Muscle layer of colon (tissue), 2 donors: ENCODE measurements around the gene IGLL5.

ENCODE experiments used
- H3K27ac ChIP-seq: one replicate; pipeline ENCODE4 v1.7.0; 2013; ENCODE audit warnings: low read depth, mild to moderate bottlenecking, low read length, moderate library complexity
- H3K27me3 ChIP-seq, 2 donors: one replicate each; pipeline ENCODE4 v1.7.0; 2013; ENCODE audit warnings: low read length in 2 of 2, mild to moderate bottlenecking in 2 of 2; ENCODE audit not compliant: insufficient read depth in 2 of 2, control insufficient read depth in 1 of 2
- H3K36me3 ChIP-seq: one replicate; pipeline ENCODE4 v1.7.0; 2013; ENCODE audit warnings: mild to moderate bottlenecking, low read length; ENCODE audit not compliant: insufficient read depth
- H3K4me1 ChIP-seq: one replicate; pipeline ENCODE4 v1.7.0; 2013; ENCODE audit warnings: mild to moderate bottlenecking, low read length; ENCODE audit not compliant: insufficient read depth
- H3K4me3 ChIP-seq, 2 donors: one replicate each; pipeline ENCODE4 v1.7.0; 2013; ENCODE audit warnings: low read length in 2 of 2, low read depth in 1 of 2, mild to moderate bottlenecking in 1 of 2, moderate library complexity in 1 of 2
- H3K9ac ChIP-seq: one replicate; pipeline ENCODE4 v1.7.0; 2013; ENCODE audit warnings: low read length
- H3K9me3 ChIP-seq: one replicate; pipeline ENCODE4 v1.7.0; 2013; ENCODE audit warnings: mild to moderate bottlenecking, low read length
- donor health status: abdominal sarcoma.
- donor health status: Adenocarcinoma of cecum.

Gene IGLL5

DNA sequence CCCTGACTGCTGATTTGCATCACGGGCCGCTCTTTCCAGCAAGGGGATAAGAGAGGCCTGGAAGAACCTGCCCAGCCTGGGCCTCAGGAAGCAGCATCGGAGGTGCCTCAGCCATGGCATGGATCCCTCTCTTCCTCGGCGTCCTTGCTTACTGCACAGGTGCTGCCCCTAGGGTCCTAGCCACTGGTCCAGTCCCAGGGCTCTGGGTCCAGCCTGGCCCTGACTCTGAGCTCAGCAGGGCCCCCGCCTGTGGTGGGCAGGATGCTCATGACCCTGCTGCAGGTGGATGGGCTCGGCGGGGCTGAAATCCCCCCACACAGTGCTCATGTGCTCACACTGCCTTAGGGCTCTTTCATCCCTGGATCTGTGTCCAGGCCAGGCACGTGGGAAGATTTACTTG is 7.0 kb upstream of the IGLL5 start:
- Histone ChIP-seq H3K4me1 (no peaks in the 10 kb centered on the region), H3K9me3 (no peaks in the 10 kb centered on the region), H3K36me3 (no peaks in the 10 kb centered on the region), H3K27ac (no peak overlapping the region), H3K27me3 (peaks cover 0 to 5% of the 10 kb centered on the region in 2 donors), H3K4me3 (no peak overlapping the region), H3K9ac (no peak overlapping the region)

DNA sequence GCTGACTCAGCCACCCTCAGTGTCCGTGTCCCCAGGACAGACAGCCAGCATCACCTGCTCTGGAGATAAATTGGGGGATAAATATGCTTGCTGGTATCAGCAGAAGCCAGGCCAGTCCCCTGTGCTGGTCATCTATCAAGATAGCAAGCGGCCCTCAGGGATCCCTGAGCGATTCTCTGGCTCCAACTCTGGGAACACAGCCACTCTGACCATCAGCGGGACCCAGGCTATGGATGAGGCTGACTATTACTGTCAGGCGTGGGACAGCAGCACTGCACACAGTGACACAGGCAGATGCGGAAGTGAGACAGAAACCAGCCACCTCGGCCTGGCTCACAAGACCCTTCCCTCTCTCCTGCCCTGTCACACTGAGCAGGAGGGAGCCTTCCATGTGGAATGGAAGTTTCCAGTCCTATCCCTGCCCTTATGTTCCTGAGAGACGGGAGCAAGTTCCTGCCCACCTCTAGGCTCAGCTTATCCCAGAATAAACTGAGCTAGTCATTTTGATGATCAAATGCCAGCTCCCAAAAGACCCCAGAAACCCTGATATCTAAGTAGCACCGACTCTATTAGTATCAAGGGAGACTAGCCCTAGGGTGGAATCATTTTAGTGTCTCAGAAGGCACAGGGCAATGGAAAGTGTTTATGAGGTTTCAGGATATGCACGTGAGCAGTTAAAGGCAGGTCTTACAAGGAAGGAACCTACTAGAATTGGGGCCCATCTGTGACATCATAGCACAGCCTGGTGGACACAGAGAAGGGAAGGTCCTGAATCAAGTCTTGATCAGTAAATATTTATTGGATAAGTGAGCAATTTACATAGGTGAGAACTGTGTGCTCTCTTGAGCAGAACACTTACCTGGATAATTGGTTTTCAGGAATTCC is 6.3 kb upstream of the IGLL5 start:
- Histone ChIP-seq H3K4me1 (no peaks in the 10 kb centered on the region), H3K27me3 (peaks cover 0 to 5% of the 10 kb centered on the region in 2 donors), H3K27ac (no peak overlapping the region), H3K36me3 (no peaks in the 10 kb centered on the region), H3K9ac (no peak overlapping the region), H3K4me3 (no peak overlapping the region), H3K9me3 (no peaks in the 10 kb centered on the region)

DNA sequence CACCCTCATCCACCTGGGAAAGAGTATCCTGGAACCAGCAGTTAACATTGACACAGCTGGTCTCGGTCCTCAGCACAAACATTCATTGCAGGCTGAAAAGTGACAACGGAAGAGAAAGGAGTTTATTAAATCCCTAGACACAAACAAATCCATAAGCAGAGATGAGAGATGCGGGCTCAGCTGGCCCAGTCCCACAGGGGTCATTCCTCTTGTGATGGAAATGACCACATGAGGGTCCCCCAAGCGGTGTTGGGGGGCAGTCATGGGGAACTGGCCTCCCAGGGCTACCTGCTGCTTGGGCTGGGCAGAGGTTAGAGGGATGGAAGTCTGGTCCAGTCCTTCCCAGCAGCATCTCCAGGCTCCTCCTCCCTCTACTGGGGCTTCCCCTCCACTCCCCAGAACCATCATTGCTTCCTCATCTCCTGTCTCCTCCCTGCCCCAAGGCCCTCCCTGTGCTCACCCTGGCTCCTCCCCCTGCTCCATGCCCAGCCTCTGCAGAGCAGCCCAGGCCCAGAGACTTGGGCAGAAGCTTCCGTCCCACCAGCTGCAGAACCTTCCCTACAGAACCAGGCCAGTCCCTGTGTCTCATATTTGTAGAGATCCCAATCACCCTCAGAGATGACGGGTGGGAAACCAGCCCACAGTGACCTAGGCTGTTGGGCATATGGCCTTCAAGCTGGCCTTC is 5.4 kb upstream of the IGLL5 start:
- no peak overlapping the region for H3K9ac ChIP-seq
- H3K27ac ChIP-seq: no peak overlapping the region
- no peak overlapping the region for H3K4me3 ChIP-seq
- peaks cover 0 to 5% of the 10 kb centered on the region in 2 donors for H3K27me3 ChIP-seq
- no peaks in the 10 kb centered on the region for H3K36me3 ChIP-seq
- H3K4me1 ChIP-seq: no peaks in the 10 kb centered on the region
- no peaks in the 10 kb centered on the region for H3K9me3 ChIP-seq

DNA sequence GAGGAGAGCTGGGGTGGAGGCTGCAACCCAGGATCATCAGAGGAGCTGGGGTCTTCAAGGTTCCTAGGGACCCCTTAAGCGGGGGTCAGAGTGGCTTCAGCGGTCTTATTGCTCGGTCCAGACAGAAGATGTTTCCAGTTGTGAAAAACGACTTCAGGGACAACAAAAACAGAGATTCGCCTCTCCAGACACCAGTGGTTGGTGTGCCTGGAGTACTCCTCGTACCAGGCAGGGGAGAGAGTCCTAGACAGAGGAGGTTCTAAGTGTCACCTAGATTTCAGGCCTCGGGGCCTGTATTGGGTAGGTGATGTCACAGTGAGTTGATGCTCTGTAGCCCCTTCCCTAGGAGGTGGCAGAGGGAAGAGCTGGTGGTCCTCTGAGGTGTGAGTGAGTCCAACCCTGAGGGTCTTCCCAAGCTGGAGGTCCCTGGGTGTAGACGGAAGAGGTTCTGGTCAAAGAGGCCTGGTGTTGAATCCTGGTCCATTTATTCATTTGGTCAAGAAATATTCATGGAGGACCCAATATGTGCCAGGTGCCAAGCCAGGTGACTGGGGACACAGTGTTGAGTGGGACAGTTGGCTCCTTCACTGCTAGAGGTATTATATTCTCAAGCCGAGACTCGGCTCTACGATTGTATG is 4.4 kb upstream of the IGLL5 start:
- no peaks in the 10 kb centered on the region for H3K36me3 ChIP-seq
- no peaks in the 10 kb centered on the region for H3K9me3 ChIP-seq
- H3K9ac ChIP-seq: no peak overlapping the region
- H3K4me1 ChIP-seq: no peaks in the 10 kb centered on the region
- no peak overlapping the region for H3K4me3 ChIP-seq
- H3K27me3 ChIP-seq: peaks cover 0 to 7% of the 10 kb centered on the region in 2 donors
- H3K27ac ChIP-seq: no peak overlapping the region

DNA sequence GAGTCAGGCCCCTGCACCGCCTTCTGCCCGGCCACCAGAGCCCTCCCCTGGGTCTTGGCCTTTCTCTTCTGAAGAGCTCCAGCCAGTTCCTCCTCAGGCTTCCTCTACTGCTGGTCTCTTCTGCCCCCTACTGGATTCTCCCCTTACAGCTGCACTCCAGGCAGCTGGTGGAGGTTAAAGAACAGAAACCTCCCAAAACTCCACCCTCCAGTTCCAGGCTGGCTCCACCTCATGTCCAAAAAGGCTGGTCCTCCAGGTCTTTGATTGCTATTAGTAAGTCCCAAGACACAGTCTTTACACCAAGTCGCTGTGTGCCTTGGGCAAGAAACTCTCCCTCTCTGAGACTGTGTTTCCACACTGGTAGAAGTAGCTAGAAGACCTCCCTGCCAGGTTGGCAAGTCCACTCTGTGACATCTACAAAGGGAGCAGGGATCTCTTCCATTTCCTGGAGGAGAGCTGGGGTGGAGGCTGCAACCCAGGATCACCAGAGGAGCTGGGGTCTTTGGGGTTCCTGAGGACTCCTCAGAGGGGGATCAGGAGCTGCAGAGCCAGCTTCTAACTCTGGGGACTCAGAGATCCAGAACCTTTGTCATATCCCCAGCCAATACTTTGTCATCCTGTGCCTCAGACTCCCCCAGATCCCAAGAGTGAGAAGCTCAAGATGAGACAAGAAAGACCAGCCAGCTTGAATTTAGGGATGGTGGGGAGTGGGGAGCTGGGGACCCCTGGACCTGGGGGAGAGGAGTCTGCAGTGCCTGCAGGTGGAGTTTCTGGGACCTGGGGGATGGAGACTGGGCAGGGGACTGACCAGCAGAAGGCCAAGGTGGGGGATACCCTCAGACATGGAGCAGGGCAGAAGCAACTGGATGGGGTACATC is 3.4 kb upstream of the IGLL5 start:
- no peaks in the 10 kb centered on the region for H3K9me3 ChIP-seq
- H3K4me3 ChIP-seq: no peak overlapping the region
- H3K9ac ChIP-seq: no peak overlapping the region
- H3K4me1 ChIP-seq: no peaks in the 10 kb centered on the region
- no peaks in the 10 kb centered on the region for H3K36me3 ChIP-seq
- peaks cover 0 to 7% of the 10 kb centered on the region in 2 donors for H3K27me3 ChIP-seq
- no peak overlapping the region for H3K27ac ChIP-seq

DNA sequence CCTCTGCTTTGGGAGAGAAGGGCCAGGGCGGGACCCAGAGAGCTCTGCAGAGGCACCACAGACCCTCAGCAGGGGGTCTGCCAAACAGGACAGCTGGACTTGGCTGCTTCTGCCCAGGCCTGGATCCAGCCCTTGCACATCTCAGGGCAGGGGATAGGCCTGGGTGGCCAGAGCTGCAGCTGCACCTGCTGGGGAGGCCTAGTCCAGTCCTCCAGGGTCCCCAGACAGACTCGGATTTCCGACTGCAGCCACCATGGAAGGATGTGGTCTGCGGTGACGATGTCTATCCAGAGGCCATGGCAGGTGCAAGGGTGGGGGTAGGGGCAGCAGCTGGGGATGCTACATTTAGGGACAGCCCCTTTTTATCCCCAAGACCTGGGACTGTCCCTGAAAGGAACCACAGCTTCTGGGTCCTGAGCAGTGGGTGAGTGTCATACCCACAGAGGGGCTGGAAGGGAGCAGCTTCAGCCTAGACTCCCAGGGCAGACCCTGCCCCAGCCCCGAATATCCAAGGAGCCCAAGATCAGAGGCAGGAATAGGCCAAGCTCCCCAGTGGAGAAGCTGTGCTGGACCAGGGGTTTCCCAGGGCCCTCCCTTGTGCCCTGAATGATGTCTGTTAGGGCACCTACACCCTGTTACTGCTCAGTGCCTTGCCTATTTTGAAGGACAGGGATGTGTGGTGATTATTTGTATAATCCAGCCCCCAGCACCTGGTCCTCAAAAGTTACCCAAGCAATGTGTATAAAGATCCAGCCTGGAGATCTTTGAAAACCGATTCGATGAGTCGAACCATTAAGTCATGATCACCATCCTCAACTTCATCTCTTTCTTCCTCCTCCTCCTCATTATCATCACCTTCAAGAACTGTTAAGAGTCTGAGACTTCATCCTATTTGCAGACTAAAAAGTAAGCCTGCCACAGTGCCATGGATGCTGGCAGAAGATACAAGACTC is 2.5 kb upstream of the IGLL5 start:
- no peak overlapping the region for H3K9ac ChIP-seq
- H3K9me3 ChIP-seq: no peaks in the 10 kb centered on the region
- H3K36me3 ChIP-seq: no peaks in the 10 kb centered on the region
- H3K4me1 ChIP-seq: no peaks in the 10 kb centered on the region
- no peak overlapping the region for H3K27ac ChIP-seq
- no peak overlapping the region for H3K4me3 ChIP-seq
- H3K27me3 ChIP-seq: peaks cover 0 to 7% of the 10 kb centered on the region in 2 donors

DNA sequence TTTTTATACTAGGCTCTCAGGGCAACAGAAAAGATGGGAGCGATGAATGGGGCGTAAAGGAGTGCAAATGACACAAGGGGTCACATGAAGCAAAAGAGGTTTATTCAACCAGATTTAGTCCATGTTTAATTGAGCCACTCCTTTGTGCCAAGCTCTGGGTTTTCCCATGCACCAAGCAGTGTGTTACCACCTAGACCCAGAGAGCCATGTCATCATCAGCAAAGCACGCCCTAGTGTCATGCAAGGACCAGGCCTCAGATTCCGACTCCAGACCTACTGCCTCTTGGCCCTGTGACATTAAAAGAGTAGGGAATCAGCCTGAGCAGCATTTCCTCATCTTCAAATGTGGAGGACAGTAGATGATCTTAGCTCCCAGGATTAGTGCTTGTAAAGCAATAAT is 1.1 kb upstream of the IGLL5 start:
- no peak overlapping the region for H3K4me3 ChIP-seq
- no peaks in the 10 kb centered on the region for H3K9me3 ChIP-seq
- H3K4me1 ChIP-seq: no peaks in the 10 kb centered on the region
- no peak overlapping the region for H3K9ac ChIP-seq
- H3K36me3 ChIP-seq: no peaks in the 10 kb centered on the region
- H3K27me3 ChIP-seq: peaks cover 0 to 7% of the 10 kb centered on the region in 2 donors
- H3K27ac ChIP-seq: no peak overlapping the region

DNA sequence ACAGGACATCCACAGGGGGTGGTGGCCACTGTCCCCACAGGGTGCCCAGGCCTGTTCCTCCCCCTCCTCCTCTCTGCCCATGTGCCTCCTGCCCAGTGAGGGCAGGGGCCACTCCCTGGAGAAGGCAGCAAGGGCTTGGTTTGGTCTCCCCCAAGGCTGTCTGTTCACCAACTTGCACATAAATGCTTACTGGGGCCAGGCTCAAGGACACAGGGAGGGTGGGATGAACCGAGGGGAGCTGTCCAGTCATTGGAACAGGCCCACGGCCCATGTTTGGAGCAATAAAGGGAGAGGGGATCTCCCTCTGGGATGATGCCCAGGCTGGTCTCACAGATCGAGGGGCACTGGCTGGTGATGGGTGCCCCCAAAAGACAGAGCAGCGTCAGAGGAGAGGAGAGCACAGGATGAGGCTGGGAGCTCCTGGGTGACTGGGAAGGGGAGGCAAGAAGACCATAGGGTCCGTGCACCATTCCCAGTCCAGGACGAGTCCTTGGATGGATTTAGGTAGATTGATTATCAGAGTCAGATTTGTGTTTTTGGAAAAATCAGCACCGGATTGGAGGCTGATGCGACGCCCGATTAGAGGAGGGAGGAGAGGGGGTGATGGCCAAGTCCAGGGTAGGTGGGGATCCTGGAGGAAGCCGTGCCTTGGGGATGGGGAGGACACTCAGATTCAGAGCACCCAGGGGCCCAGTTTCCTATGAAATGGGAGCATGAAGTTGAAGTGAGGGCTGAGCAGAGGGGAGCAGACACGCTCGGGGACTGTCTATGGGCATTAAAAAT is 1.1 kb downstream of the IGLL5 start:
- H3K9ac ChIP-seq: no peak overlapping the region
- H3K4me1 ChIP-seq: no peaks in the 10 kb centered on the region
- H3K27me3 ChIP-seq: peaks cover 0 to 7% of the 10 kb centered on the region in 2 donors
- H3K4me3 ChIP-seq: no peak overlapping the region
- no peak overlapping the region for H3K27ac ChIP-seq
- H3K36me3 ChIP-seq: no peaks in the 10 kb centered on the region
- H3K9me3 ChIP-seq: no peaks in the 10 kb centered on the region

DNA sequence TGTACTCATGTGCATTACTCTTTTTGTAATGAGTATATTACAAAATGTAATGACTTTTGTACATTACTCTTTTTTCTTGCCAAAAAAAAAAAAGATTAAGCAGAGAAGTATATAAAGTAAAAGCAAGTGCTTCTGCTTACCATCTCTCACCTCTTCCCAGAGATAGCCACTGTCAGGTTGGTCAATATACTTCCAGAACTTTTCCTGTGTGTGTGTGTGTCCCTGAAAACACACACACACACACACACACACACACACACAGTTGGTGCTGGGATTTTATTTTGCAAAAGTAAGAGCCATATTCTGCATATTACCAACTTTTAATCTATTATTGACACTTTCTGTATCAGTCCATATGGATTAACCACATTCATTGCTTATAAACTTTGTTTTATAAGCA is 2.5 kb downstream of the IGLL5 start:
- H3K27me3 ChIP-seq: peaks cover 0 to 11% of the 10 kb centered on the region in 2 donors
- H3K27ac ChIP-seq: no peak overlapping the region
- H3K9me3 ChIP-seq: no peaks in the 10 kb centered on the region
- no peaks in the 10 kb centered on the region for H3K36me3 ChIP-seq
- no peak overlapping the region for H3K4me3 ChIP-seq
- H3K4me1 ChIP-seq: no peaks in the 10 kb centered on the region
- no peak overlapping the region for H3K9ac ChIP-seq
